ENCODE results near the gene CASP10.

CASP10 gene, protein sequence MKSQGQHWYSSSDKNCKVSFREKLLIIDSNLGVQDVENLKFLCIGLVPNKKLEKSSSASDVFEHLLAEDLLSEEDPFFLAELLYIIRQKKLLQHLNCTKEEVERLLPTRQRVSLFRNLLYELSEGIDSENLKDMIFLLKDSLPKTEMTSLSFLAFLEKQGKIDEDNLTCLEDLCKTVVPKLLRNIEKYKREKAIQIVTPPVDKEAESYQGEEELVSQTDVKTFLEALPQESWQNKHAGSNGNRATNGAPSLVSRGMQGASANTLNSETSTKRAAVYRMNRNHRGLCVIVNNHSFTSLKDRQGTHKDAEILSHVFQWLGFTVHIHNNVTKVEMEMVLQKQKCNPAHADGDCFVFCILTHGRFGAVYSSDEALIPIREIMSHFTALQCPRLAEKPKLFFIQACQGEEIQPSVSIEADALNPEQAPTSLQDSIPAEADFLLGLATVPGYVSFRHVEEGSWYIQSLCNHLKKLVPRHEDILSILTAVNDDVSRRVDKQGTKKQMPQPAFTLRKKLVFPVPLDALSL

DNA sequence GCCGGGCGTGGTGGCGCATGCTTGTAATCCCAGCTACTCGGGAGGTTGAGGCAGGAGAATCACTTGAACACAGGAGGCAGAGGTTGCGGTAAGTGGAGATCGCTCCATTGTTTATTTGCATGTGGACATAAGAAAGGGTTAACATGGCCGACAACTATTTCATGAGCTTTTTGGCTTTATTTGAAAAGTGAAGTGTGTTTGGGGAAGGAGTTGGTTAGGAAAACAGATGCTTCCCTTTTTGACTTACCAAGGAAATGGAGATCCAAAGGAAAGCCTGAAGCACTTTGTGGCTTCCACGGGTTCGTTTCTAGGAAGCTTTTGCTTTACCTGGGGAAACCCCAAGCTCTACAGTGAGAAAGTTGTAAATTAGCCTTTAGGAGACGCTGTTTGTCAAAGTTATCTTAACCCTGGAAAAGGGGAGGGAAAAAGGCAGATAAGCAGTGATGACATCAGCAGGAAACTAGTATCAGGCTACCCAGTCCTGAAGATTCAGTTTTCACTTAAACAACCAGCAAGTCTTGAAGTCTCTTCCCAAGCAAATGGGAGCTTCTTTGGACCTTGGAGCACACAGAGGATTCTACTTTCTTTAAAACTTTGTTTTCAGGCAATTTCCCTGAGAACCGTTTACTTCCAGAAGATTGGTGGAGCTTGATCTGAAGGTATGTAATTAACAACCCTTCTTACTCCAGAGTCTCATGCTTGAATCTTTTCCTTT is at the start of gene CASP10:
Gene CASP10 (plus strand): TSS at position 492 of the 715 bp plus-strand sequence. CDS start 2,637 bp downstream, outside the sequence.
- no peaks in the 10 kb centered on the region for H3K9me3 ChIP-seq (ENCODE audit: severe bottlenecking)
- no peaks in the 10 kb centered on the region for H3K27me3 ChIP-seq (ENCODE audit: insufficient read depth, poor library complexity, severe bottlenecking)
- peak; percentile 51 for TF ChIP-seq CTCF (IDR thresholded peaks at IDR 0.05; ENCODE audit: poor library complexity, severe bottlenecking)
- DNase-seq (ENCODE audit: low spot score): no peak
- peaks cover 9% of the 10 kb centered on the region for H3K4me1 ChIP-seq (ENCODE audit: insufficient read depth, poor library complexity, severe bottlenecking)
- H3K4me3 ChIP-seq (ENCODE audit: severe bottlenecking): peak within 1 kb of the TSS; percentile 32
- ATAC-seq (ENCODE audit: low read depth): peak; percentile 91
- H3K36me3 ChIP-seq (ENCODE audit: low read depth): no peaks in the 10 kb centered on the region
- no peak within 1 kb of the TSS for H3K27ac ChIP-seq (ENCODE audit: poor library complexity, severe bottlenecking)

GRCh38 chr2:201135386-201135785 is 47.6 kb upstream of the CASP10 start:
- ATAC-seq (ENCODE audit: low read depth) (no peak), DNase-seq (ENCODE audit: low spot score) (no peak)
- H3K27me3 ChIP-seq (ENCODE audit: insufficient read depth, poor library complexity, severe bottlenecking): no peaks in the 10 kb centered on the region
- H3K36me3 ChIP-seq (ENCODE audit: low read depth): peaks cover 29% of the 10 kb centered on the region
- no peak overlapping the region for H3K4me3 ChIP-seq (ENCODE audit: severe bottlenecking)
- H3K27ac ChIP-seq (ENCODE audit: poor library complexity, severe bottlenecking): peak overlapping the region; percentile 77
- peaks cover 27% of the 10 kb centered on the region for H3K4me1 ChIP-seq (ENCODE audit: insufficient read depth, poor library complexity, severe bottlenecking)
- TF ChIP-seq CTCF (IDR thresholded peaks at IDR 0.05; ENCODE audit: poor library complexity, severe bottlenecking): no peak
- no peaks in the 10 kb centered on the region for H3K9me3 ChIP-seq (ENCODE audit: severe bottlenecking)

GRCh38 chr2:201136889-201137321 is 46.0 kb upstream of the CASP10 start:
- peaks cover 44% of the 10 kb centered on the region for H3K36me3 ChIP-seq (ENCODE audit: low read depth)
- ATAC-seq (ENCODE audit: low read depth): no peak
- TF ChIP-seq CTCF (IDR thresholded peaks at IDR 0.05; ENCODE audit: poor library complexity, severe bottlenecking): no peak

DNA sequence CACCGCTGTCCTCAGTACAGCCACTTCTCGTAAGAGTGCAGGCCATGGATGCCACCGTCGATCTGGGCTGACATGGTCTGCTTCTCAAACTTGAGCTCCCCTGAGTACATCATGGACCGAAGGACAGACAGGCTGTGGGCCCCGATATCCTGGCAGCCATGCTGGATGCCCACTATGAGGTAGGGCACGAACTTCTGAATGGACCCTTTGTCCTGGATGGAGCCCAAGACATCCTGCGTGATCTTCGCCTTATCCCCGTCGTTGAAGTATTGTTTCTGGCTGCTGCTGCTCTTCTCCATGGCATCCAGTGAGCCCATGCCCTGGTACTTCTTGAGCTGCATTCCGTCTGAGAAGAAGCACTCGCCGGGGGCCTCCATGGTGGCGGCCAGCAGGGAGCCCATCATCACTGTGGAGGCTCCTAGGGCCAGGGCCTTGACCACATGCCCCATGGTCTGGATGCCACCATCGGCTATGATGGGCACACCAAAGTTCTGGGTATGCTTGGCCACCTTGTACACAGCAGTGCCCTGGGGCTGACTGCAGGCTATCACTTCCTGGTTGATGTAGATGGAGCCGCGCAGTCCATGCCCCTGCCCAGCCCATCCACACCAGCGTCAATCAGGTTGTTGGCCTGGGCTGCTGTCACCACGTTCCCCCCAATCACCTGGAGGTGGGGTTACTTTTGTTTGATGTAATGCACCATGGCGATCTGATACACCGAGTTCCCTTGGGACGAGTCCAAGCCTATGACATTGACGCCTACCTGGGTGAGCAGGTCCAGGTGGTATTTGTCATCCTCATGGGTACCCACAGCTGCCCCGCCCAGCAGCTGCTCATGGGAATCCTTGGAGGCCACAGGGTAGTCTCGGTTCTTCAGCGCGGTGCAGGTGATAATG is 45.2 kb upstream of the CASP10 start:
- DNase-seq (ENCODE audit: low spot score) (no peak), ATAC-seq (ENCODE audit: low read depth) (no peak)
- no peaks in the 10 kb centered on the region for H3K27me3 ChIP-seq (ENCODE audit: insufficient read depth, poor library complexity, severe bottlenecking)
- TF ChIP-seq CTCF (IDR thresholded peaks at IDR 0.05; ENCODE audit: poor library complexity, severe bottlenecking): no peak
- H3K4me3 ChIP-seq (ENCODE audit: severe bottlenecking): no peak overlapping the region
- H3K27ac ChIP-seq (ENCODE audit: poor library complexity, severe bottlenecking): no peak overlapping the region
- H3K36me3 ChIP-seq (ENCODE audit: low read depth): peaks cover 47% of the 10 kb centered on the region
- no peaks in the 10 kb centered on the region for H3K9me3 ChIP-seq (ENCODE audit: severe bottlenecking)
- peaks cover 20% of the 10 kb centered on the region for H3K4me1 ChIP-seq (ENCODE audit: insufficient read depth, poor library complexity, severe bottlenecking)

More at GRCh38 chr2:201136889-201137321, 46.0 kb upstream of the CASP10 start:
- Histone ChIP-seq H3K27ac (ENCODE audit: poor library complexity, severe bottlenecking) (peak overlapping the region; percentile 77), H3K4me1 (ENCODE audit: insufficient read depth, poor library complexity, severe bottlenecking) (peaks cover 22% of the 10 kb centered on the region), H3K4me3 (ENCODE audit: severe bottlenecking) (no peak overlapping the region), H3K27me3 (ENCODE audit: insufficient read depth, poor library complexity, severe bottlenecking) (no peaks in the 10 kb centered on the region), H3K9me3 (ENCODE audit: severe bottlenecking) (no peaks in the 10 kb centered on the region)
- no peak for DNase-seq (ENCODE audit: low spot score)

Measured in RWPE2 (cell line).